GM11168 (cell line): Measurements from ENCODE around the gene TDRD5.

Source experiments
- in situ Hi-C: fragments of 300-500 bp; cut with MboI; formaldehyde crosslinking; loops from one replicate; pipeline ENCODE4 v1.12.0; 2022; ENCODE audit warnings: low sequenced_read_pairs; ENCODE audit not compliant: unreplicated experiment

The TDRD5 gene, protein sequence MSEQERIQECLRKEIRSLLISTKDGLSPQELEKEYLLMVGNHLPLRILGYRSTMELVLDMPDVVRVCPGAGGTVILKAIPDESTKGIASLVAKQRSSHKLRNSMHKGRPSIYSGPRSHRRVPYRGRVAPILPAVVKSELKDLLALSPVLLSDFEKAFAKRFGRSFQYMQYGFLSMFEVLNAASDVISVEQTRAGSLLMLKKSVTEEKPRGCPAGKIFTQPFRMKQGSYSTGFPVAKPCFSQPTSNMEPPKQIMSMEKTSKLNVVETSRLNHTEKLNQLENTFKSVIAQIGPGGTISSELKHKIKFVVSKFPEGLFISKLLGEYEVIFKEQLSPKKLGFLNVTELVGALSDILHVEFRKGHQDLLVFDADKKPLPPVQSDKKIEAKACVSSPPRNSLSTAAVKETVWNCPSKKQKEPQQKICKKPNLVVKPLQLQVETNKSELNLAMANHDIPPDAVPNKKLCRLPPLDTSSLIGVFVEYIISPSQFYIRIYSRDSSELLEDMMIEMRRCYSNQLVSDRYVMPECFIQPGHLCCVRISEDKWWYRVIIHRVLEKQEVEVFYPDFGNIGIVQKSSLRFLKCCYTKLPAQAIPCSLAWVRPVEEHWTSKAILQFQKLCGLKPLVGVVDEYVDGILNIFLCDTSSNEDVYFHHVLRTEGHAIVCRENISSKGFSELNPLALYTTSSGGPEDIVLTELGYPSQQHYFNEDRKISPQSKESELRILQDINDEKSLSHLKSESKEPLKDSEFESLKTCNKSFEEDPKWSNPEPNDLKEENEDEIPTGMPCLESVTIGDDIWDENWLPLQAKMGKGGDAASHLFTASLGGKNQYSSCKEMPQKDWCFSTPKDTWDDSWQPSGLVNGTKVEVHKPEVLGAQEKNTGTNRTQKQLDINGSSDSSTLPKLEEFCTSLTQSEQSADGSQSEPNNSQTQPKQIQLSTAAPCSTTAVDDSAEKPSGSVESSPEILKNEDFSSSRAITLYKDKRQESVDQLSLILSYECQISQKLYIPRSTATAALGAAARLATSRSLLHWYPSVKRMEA

DNA sequence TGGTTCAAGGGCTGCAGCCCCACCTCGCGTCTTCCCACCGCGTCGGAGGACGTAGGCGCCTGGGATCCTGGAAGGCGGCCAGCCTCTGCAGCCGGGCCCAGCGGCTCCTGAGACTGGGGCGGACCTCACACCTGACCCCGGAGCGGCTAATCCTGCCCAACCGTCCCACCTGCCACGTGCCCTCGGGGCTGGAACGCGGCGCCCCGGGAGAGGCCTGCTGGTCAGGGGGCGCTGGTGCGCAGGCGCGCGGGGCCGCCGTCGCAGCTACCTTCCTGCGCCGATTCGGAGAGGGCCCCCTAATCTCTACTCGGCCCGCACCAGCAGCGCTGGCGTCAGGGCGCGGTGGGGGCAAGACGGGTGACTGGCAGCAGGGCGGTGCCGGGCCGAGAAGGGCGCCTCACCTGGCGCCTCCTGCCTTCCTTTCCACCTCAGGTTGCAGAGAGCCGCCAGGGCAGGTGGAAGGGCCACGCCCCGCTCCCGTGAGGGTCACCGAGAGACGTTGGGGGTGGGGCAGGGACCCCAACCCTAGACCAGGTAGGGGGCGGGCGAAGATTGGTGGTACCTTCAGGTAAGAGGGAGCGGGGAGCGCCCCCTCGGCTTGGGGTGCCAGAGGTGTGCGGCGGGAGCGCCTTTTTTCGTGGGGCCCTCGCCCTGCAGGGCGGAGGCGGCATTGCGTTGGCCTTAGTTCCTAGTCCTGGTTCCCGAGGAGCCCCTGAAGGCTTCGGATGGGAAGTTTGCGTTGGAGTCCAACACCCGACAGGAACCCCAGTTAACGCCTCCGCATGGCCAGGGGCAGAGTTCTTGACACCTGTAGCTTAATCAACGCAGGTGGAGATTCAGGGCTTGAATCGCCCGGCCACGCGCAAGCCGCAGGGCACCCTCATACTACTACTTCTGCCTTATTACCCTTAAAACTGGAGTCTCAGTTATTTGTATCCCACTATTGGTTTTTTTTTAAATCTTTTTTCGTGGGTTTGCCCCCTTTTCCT is at the start of gene TDRD5:
TDRD5 (plus strand) TSS at position 241 of the 989 bp plus-strand sequence. CDS start 784 bp downstream, outside the sequence.
- in situ Hi-C loops = no loop called here

DNA sequence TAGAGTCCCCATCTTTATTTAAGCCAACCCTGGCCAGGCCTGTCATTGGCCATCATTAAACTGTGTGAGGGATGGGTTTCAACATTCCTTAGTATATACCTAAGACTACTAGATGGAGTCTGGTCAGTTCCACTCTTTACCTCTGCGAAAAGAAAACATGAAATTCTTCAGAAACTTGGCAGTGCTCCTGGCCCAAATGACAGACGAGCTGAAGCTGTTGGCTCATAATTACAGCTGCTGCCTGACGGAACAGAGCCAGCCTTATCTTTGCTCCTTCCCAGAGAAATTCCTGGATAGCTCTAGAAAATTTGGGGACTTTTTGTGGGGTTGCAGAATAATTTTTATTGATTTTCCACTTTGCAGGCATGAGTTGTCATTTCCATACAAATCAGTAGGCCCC is 46.3 kb upstream of the TDRD5 start:
- in situ Hi-C loops = no loop called here

DNA sequence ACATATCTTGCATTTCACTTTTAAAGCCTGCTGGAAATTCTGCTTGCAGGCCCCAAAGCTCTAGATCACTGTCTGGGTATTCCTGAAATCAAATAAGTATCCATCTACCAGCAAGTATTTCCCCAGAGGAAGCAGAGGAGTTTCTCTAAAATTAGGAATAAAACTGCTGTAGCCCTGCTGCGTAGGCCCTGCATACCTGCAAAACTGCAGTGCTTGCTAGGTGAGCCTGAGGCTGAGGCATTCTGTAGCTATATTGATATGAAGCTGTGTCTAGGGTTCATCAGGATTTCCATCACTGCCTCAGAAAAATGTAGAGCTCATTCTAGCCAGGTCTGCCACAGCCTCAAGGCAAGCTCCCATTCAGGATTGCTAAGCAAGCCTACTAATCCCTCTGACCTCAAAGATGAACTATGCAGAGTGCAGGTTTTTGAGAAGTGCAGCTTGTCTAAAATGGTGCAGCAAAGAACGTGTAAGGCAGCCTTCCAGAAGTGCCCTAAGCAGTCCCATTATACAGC is 44.6 kb upstream of the TDRD5 start:
- in situ Hi-C loops = no loop called here

DNA sequence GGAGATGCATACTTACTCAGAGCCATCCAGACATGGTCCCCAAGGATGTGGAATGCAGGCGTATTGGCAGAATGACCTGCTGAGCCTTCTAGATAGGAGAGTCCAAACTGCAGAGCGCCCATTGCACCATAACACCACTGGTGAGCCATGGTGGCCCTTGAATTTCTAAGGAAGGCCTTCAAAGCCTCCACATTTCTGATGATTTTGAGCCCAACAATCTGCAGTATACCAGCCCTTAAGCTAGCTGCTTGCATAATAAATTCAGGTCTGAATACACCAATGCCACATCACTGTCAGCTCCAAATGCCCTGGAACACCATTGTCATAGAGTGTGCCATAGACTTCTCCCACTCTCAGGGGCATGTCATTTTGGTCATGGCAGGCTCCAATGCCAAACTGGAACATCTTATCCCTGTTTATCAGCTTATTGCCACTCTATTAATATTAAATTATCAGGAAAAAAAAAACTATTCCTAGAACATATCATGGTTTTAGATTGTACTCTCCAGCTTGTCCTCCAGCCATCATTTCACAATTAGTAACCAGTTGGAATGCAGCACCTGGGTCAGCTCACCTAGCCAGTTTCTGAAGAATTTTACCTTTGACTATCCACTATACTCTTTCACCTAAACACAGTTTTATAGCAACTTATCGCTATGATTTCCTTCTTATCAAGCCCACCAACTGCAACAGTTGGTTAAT is 42.8 kb upstream of the TDRD5 start:
- in situ Hi-C loops = no loop called here

DNA sequence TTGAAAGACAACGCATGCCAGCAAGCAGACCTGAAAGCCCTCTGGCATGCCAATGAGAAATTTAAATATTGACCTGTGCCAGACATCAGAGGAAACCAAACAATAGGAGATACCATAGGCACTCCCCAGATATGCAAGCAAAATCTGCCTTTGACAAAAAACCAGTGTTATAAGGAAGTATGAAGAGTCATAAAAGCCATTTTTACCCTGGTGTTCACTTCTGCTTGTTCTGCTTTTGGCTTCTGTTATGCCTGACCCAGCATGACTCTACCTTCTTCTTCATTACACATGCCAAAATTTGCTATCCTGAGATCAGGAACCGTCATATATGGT is 42.3 kb upstream of the TDRD5 start:
- in situ Hi-C loops = no loop called here

DNA sequence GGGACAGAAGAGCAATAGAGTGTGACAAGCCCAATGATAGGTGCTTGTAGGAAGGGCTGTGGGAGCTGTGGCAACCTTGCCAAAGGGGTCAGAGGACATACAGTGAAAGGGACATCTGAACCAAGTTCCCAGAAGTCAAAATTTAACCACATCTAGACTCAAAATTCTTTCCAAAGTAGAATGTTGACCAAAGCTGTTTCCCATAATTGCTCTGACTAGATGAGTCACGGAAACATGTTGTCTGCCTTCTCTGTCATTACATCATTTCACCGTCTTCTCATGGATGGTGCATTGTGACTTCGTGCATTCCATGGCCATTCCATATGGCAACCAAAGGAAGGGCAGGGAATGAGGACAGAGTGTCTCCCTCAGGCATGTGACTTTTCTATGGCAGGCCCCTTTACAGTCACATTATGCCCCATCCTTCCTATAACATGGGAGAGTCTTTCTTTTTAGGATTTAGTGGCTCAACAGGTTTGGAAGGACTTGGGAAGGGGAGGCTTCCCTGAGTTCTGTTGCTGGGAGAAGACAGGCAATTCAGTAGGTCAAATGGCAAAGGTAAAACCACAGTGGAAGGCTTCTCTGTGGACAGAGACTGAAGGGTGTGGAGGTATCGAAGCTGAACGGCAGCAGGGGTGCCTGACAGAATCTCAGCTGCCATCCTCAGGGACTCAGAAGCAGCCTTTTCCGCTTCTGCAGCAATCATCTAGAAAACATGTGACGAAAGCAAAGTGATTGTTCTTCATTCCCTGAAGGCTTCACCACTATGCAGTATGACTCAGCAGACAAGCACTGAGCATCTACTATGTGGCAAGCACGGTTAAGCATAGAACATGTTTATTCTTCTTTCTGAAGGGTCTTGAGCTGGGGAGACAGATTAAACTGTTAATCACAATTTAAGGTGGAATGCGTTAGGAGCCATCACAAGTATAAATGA is 40.6 kb upstream of the TDRD5 start:
- in situ Hi-C loops = no loop called here

DNA sequence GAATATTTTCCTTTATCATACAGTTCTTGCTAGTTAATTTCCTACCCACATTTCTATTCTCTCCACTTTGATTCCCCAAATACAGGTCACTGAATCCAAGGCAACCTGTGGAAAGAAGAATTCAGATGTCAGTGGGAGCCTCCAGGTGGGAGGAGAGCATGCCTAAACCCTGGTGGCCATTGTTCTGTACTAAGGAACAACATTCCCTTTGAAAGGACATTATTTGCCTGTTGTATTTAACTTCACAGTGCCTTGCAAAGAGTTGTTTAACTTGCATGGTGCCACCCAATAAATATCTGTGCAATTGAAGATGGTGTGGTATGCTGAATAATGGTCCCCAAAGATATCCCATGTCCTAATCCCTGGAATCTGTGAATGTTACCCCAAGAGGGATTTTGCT is 37.2 kb upstream of the TDRD5 start:
- in situ Hi-C loops = no loop called here

DNA sequence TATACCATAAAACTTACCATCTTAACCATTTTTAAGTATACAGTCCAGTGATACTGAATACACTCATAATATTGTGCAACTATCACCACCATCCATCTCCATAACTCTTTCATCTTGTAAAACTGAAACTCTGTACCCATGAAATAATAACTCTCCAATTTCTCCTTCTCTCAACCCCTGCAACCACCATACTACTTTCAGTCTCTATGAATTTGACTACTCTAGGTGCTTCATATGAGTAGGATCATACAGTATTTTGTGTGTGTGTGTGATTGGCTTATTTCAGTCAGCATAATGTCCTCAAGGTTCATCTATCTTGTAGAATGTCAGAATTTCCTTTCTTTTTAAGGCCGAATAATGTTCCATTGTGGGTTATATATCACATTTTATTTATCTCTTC is 33.6 kb upstream of the TDRD5 start:
- in situ Hi-C loops = no loop called here

DNA sequence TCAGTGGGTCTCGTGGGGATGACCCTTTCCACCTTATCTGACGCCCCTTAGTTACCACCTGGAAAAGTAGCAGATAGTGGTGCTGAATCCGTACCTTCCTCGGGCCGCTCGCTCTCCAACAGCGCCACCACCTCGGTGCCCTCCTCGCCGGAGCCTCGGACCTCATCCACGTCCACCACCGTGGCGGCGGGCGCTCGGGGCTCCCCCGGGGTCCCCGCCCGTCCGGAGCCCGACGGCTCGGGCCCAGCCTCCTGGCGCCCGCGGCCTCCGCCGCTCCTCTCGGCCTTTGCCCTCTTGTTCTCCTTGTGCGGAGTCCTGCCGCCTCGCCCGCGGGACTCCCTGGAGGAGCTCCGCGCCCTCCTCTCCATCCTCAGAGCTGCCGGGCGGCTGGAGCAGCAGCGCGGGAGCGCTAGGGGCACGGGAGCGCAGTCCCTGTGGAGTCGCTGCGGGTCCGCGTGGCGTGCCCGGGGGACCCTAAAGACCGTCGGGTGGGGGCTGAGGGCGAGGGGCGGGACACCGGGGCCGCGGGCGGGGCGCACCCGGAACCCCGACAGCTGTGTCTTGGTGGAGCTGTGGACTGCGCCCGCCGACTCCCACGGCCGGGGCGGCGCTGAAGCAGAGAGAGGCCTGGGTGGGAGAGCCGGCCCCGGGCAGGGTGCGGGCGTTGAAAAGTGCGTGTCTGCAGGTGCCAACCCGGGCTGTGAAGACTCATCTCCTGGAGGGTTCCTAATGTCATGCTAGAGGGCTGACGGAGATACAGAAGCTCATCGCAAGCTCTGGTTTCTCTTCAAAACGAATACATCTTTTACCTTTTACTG is 15.9 kb upstream of the TDRD5 start, which contains the start of gene NPHS2:
NPHS2 (minus strand) TSS at position 452 of the 818 bp plus-strand sequence; CDS start at position 368, 84 bp downstream.
- in situ Hi-C loops = no loop called here

DNA sequence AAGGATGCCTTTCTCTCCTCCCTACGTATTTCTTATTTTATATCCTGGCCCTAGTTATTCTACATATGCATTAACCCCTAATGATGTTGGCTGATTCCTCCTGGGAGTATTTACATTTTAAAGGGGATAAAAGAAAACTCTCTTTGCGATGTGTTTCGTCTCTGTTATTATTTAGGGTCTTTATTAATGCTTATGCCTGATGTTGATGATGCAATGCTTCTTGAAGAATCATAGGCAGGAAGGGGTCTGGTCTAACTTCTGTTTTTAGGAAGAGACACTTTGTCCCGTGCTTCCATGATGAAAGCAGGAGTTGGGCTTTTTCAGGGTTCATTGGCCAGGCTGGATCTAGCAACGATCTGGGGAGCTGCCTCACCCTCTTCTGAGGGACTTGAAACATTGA is 15.1 kb upstream of the TDRD5 start:
- in situ Hi-C loops = no loop called here

DNA sequence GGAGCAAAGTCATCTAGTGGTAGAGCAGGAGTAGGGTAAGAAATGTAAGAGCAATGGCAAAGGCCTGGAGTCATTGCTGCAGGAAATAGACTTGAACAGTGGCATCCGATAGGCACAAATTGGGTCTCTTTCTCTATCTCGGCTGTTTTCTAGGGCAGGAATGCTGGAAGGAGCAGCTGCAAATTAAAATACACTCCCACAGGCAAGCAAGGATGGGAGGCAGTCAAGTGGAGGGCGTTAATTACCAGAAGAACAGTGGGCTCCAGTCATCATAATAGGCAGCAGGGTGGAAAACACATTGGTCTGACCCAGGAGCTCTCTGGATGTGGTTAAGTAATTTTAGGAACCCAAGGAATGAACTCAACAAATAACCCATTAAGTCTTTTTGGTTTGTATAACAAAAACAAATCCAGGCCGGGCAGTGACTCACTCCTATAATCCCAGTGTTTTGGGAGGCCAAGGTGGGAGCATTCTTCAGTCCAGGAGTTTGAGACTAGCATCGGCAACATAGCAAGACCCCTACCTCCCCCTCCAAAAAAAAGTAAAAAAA is 7.8 kb upstream of the TDRD5 start:
- in situ Hi-C loops = no loop called here

DNA sequence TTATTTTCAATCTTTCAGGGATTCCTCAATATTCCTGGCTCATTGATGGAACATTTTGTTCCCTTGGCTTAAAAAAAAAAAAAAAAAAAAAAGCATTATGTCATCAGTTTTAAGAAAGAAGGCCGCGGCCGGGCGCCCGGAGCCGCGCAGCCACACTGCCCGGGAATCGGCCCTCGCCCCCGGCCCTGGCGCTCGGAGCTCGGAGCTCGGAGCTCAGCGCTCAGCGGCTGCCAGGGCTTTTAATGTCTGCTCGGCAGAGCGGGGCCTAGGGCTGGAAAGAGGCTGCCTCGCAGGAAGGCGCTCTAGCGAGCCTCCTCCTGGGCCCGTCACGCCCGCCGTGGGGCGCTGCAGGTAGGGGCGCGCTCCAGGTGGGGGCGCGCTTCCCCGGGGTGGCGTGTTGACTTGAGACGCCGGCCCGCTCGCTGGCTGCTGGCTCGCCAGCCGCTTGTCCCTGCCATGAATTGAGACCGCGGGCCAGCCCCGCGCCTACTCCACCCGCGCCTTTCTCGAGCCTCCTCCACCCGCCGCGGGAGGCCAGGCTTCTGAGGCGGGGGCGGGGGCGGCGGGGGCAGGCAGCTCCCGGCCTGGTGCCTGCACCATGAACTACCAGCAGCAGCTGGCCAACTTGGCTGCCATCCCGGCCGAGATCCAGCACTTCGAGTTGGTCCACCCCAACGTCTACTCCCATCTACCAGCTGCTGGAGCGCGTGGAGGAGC is 5.4 kb upstream of the TDRD5 start:
- in situ Hi-C loops = no loop called here

DNA sequence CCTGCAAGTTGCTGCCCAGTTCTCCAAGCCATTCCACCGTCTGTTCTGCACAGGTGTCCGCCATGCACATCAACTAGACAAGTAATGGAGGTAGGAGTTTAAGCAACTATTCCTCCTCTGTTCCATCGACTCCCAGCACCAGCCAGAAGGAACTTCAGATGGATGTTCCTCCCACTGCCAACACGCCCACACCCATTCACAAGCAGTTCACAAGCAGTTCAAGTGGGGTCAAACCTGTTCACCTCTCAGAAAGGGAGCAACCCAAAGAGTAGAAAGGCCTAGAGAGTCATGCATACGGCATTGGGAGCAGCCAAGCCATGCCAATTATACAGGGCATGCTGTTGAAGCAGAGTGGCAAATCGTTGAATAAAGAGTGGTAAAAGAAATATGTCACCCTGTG is 4.3 kb upstream of the TDRD5 start:
- in situ Hi-C loops = no loop called here

DNA sequence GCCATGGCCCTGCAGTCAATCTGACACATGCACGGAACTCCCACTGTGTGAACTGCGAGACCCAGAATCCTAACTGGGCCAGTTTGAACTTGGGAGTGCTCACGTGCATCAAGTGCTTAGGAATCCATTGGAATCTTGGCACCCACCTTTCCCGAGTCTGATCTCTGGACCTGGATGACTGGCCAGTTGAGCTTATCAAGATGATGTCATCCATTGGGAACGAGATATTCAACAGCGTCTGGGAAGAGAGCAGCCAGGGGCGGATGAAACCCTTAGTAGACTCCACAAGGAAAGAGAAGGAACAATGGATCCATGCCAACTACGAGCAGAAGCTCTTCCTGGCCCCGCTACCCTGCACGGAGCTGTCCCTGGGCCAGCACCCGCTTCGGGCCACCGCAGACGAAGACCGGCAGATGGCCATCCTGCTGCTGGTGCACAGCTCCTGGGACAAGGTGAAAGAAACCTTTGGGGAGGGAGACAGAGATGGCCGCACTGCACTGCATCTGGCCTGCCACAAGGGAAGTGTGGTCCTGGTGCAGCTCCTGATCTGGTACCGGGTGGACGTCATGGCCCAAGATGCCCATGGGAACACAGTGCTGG is 3.1 kb upstream of the TDRD5 start:
- in situ Hi-C loops = no loop called here

DNA sequence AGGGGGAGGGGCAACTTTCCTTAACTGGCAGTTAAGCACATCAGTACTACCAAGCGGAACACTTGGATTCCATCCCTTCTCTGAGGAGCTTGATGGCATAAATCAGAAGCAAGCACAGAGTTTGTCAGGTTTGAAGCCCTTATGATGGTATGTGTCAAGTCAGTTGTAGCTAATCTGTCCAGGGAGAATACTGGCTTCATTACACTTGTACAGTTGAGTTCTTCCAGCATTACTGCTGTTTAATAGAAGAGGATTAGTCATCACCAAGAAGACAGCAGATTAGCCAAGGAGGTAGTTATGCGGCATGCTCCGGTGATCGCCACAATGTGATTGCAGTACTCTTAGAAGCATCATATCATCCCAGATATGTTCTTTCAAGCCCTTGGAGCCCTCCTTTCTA is 2.1 kb upstream of the TDRD5 start:
- in situ Hi-C loops = no loop called here

DNA sequence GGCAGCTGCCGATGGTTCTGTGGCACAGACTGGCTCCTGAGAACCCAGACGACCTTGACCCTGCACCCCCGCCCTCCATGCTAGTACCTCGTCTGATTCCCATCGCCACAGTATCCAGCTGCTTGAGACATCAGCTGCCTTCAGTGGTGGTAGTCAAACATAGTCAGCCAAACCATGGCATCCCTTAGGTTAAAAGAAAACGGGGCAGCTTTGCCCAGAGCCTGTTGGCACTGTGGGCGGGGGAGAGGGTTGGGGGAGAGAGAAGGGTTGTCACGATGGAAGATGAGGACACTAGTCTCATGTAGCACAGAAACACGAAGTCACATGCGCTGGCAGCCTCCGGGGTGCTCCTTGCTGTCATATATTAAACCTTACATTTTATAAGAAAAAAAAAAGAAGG is 961 bp upstream of the TDRD5 start:
- in situ Hi-C loops = no loop called here
